ENCODE measurements around the gene ALOX12. TPM values are rescaled to one million over a fixed set of nuclear protein-coding genes. Genes with fewer than 3 reads are reported as not detected.
"Not testable (repeated sequence)": the region's sequence is repeated elsewhere in the genome, so short reads cannot be mapped to it uniquely, and the experiment has no call there.

ALOX12 gene
- total RNA-seq, result 0.98 and 1.0 TPM in 2 replicates

GRCh38 chr17:6995500-6996255 is at the start of gene ALOX12:
TSS of gene ALOX12 (plus strand) at chr17:6996049. CDS start at chr17:6996118, 69 bp downstream.
- no peak within 1 kb of the TSS for H3K4me3 ChIP-seq (ENCODE audit: low read depth, low read length)
- no peak for TF ChIP-seq CTCF (conservative IDR thresholded peaks at IDR 0.05; ENCODE audit: low read depth, low read length)
- no peak for DNase-seq (ENCODE audit: low read depth)

DNA sequence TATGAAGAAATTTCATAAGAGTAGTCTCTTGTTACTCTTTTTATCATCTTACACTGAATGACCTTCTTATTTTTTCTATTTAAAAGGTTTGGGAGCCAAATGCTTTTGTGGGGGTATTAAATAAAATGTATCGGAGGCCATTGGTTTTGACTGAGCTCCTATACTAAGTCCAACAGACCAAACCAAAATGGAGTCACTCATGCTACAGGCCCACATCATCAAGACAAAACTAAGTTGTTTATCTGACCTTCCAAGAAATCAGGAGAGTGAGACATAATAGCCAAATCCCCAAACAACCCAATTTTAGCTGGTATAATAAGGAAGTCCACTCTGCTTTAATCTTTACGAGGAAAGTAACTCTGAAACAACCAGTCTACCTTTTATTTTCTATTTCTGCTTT is 48.1 kb upstream of the ALOX12 start:
- no peak for DNase-seq (ENCODE audit: low read depth)
- H3K4me3 ChIP-seq (ENCODE audit: low read depth, low read length), result no peak overlapping the region
- TF ChIP-seq CTCF (conservative IDR thresholded peaks at IDR 0.05; ENCODE audit: low read depth, low read length), result no peak

GRCh38 chr17:6948562-6948961 is 47.3 kb upstream of the ALOX12 start:
- DNase-seq (ENCODE audit: low read depth), result no peak
- no peak for TF ChIP-seq CTCF (conservative IDR thresholded peaks at IDR 0.05; ENCODE audit: low read depth, low read length)

GRCh38 chr17:6948976-6949375 is 46.9 kb upstream of the ALOX12 start:
- TF ChIP-seq CTCF (conservative IDR thresholded peaks at IDR 0.05; ENCODE audit: low read depth, low read length), result no peak
- H3K4me3 ChIP-seq (ENCODE audit: low read depth, low read length), result no peak overlapping the region
- no peak for DNase-seq (ENCODE audit: low read depth)

More at GRCh38 chr17:6948562-6948961, 47.3 kb upstream of the ALOX12 start:
- H3K4me3 ChIP-seq (ENCODE audit: low read depth, low read length), result no peak overlapping the region

- not testable (repeated sequence) for DNase-seq (ENCODE audit: low read depth); H3K4me3 ChIP-seq (ENCODE audit: low read depth, low read length)
These were observed 44.9 kb upstream of the ALOX12 start for GRCh38 chr17:6950938-6951337.

- no peak for DNase-seq (ENCODE audit: low read depth)
- no peak for TF ChIP-seq CTCF (conservative IDR thresholded peaks at IDR 0.05; ENCODE audit: low read depth, low read length)
- H3K4me3 ChIP-seq (ENCODE audit: low read depth, low read length), result no peak overlapping the region
These were observed 42.2 kb upstream of the ALOX12 start for GRCh38 chr17:6953689-6954088.

GRCh38 chr17:6959700-6960099 is 36.1 kb upstream of the ALOX12 start:
- DNase-seq (ENCODE audit: low read depth), result no peak
- H3K4me3 ChIP-seq (ENCODE audit: low read depth, low read length), result no peak overlapping the region
- no peak for TF ChIP-seq CTCF (conservative IDR thresholded peaks at IDR 0.05; ENCODE audit: low read depth, low read length)

All from epithelial cell of proximal tubule (primary cell).